ENCODE measurements around the gene PARD6A.

DNA sequence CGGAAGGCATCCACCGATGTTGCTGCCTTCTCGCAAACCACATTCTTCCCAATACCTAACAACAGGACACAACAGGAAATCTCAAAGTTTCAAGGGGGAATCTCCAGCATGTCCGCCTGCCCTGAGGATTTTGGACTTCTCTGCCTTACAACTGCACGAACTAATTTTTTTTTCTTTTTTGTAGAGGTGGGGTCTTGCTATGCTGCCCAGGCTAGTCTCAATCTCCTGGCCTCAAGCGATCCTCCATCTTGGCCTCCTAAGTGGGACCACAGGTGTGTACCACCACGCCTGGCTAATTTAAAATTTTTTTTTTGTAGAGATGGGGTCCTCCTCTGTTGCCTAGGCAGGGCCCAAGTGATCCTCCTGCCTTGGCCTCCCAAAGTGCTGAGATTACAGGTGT is 15.2 kb downstream of the PARD6A start:
- TF ChIP-seq, protein P1, sequence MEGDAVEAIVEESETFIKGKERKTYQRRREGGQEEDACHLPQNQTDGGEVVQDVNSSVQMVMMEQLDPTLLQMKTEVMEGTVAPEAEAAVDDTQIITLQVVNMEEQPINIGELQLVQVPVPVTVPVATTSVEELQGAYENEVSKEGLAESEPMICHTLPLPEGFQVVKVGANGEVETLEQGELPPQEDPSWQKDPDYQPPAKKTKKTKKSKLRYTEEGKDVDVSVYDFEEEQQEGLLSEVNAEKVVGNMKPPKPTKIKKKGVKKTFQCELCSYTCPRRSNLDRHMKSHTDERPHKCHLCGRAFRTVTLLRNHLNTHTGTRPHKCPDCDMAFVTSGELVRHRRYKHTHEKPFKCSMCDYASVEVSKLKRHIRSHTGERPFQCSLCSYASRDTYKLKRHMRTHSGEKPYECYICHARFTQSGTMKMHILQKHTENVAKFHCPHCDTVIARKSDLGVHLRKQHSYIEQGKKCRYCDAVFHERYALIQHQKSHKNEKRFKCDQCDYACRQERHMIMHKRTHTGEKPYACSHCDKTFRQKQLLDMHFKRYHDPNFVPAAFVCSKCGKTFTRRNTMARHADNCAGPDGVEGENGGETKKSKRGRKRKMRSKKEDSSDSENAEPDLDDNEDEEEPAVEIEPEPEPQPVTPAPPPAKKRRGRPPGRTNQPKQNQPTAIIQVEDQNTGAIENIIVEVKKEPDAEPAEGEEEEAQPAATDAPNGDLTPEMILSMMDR (IDR thresholded peaks at IDR 0.05) = no peak
- TF ChIP-seq, protein P2, sequence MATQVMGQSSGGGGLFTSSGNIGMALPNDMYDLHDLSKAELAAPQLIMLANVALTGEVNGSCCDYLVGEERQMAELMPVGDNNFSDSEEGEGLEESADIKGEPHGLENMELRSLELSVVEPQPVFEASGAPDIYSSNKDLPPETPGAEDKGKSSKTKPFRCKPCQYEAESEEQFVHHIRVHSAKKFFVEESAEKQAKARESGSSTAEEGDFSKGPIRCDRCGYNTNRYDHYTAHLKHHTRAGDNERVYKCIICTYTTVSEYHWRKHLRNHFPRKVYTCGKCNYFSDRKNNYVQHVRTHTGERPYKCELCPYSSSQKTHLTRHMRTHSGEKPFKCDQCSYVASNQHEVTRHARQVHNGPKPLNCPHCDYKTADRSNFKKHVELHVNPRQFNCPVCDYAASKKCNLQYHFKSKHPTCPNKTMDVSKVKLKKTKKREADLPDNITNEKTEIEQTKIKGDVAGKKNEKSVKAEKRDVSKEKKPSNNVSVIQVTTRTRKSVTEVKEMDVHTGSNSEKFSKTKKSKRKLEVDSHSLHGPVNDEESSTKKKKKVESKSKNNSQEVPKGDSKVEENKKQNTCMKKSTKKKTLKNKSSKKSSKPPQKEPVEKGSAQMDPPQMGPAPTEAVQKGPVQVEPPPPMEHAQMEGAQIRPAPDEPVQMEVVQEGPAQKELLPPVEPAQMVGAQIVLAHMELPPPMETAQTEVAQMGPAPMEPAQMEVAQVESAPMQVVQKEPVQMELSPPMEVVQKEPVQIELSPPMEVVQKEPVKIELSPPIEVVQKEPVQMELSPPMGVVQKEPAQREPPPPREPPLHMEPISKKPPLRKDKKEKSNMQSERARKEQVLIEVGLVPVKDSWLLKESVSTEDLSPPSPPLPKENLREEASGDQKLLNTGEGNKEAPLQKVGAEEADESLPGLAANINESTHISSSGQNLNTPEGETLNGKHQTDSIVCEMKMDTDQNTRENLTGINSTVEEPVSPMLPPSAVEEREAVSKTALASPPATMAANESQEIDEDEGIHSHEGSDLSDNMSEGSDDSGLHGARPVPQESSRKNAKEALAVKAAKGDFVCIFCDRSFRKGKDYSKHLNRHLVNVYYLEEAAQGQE (IDR thresholded peaks at IDR 0.05; ENCODE audit: insufficient read depth in 1 of 2, low read depth in 2 of 2, low read length in 1 of 2) = no peak
- no peak for TF ChIP-seq TCF7L2 (IDR thresholded peaks at IDR 0.05; ENCODE audit: low read depth, low read length)
- no peak for TF ChIP-seq POLR2AphosphoS5 (IDR thresholded peaks at IDR 0.05; ENCODE audit: low read depth, low read length)
- TF ChIP-seq SIN3A (IDR thresholded peaks at IDR 0.05; ENCODE audit: borderline replicate concordance, insufficient read depth, low read depth, low read length) = no peak
